CD4-positive, alpha-beta T cell treated with Interleukin-17A for 4 hours (primary cell): ENCODE measurements around the gene POU4F3.

ENCODE experiments used
- DNase-seq: peaks from one replicate; pipeline ENCODE4 v3.0.0-alpha.2; 2020; ENCODE audit warnings: mixed read lengths

POU4F3 gene

GRCh38 chr5:146340260-146341081 is 1.8 kb downstream of the POU4F3 start:
- peak; percentile 4 for DNase-seq

GRCh38 chr5:146341854-146342253 is 3.2 kb downstream of the POU4F3 start:
- no peak for DNase-seq

GRCh38 chr5:146342519-146342881 is 3.9 kb downstream of the POU4F3 start:
- no peak for DNase-seq

- no peak for DNase-seq
Measured at GRCh38 chr5:146342882-146343865, 4.5 kb downstream of the POU4F3 start.

- DNase-seq, result no peak
Measured at GRCh38 chr5:146344155-146345118, 5.8 kb downstream of the POU4F3 start.

GRCh38 chr5:146345240-146345577 is 6.6 kb downstream of the POU4F3 start:
- DNase-seq, result no peak

- DNase-seq, result no peak
Measured at GRCh38 chr5:146345578-146346366, 7.1 kb downstream of the POU4F3 start.

GRCh38 chr5:146357126-146357525 is 18.5 kb downstream of the POU4F3 start:
- no peak for DNase-seq

GRCh38 chr5:146359836-146360235 is 21.2 kb downstream of the POU4F3 start:
- DNase-seq, result no peak

- DNase-seq, result no peak
Measured at GRCh38 chr5:146363161-146363874, 24.7 kb downstream of the POU4F3 start.

- no peak for DNase-seq
Measured at GRCh38 chr5:146365618-146366017, 27.0 kb downstream of the POU4F3 start.

GRCh38 chr5:146366904-146367303 is 28.3 kb downstream of the POU4F3 start:
- no peak for DNase-seq

- DNase-seq, result no peak
Measured at GRCh38 chr5:146368137-146368536, 29.5 kb downstream of the POU4F3 start.

- no peak for DNase-seq
Measured at GRCh38 chr5:146369691-146370090, 31.1 kb downstream of the POU4F3 start.

GRCh38 chr5:146376821-146377220 is 38.2 kb downstream of the POU4F3 start:
- no peak for DNase-seq

- no peak for DNase-seq
Measured at GRCh38 chr5:146378986-146379385, 40.3 kb downstream of the POU4F3 start.

- no peak for DNase-seq
Measured at GRCh38 chr5:146380714-146381113, 42.1 kb downstream of the POU4F3 start.

- no peak for DNase-seq
Measured at GRCh38 chr5:146388386-146388785, 49.7 kb downstream of the POU4F3 start.

- no peak for DNase-seq
Measured at GRCh38 chr5:146390469-146390868, 51.8 kb downstream of the POU4F3 start.
